ENCODE data around the gene GRIN2A.

The GRIN2A gene

GRCh38 chr16:10130538-10130937, 51.7 kb downstream of the GRIN2A start:
- no peak for DNase-seq (ENCODE audit: low read depth in 3 of 3)

GRCh38 chr16:10128397-10129258, 53.6 kb downstream of the GRIN2A start:
- no peak for DNase-seq (ENCODE audit: low read depth in 3 of 3)

- no peak for DNase-seq (ENCODE audit: low read depth in 3 of 3)
Observed at GRCh38 chr16:10126686-10127085, 55.5 kb downstream of the GRIN2A start.

GRCh38 chr16:10123141-10123540, 59.1 kb downstream of the GRIN2A start:
- DNase-seq (ENCODE audit: low read depth in 3 of 3): no peak

GRCh38 chr16:10122546-10122945, 59.7 kb downstream of the GRIN2A start:
- DNase-seq (ENCODE audit: low read depth in 3 of 3): no peak

GRCh38 chr16:10121897-10122425, 60.3 kb downstream of the GRIN2A start:
- DNase-seq (ENCODE audit: low read depth in 3 of 3): no peak

GRCh38 chr16:10121491-10121890, 60.7 kb downstream of the GRIN2A start:
- no peak for DNase-seq (ENCODE audit: low read depth in 3 of 3)

GRCh38 chr16:10120953-10121352, 61.3 kb downstream of the GRIN2A start:
- DNase-seq (ENCODE audit: low read depth in 3 of 3): no peak

- no peak for DNase-seq (ENCODE audit: low read depth in 3 of 3)
Observed at GRCh38 chr16:10114409-10114808, 67.8 kb downstream of the GRIN2A start.

GRCh38 chr16:10113248-10113647, 69.0 kb downstream of the GRIN2A start:
- no peak for DNase-seq (ENCODE audit: low read depth in 3 of 3)

- DNase-seq (ENCODE audit: low read depth in 3 of 3): no peak
Observed at GRCh38 chr16:10112021-10112420, 70.2 kb downstream of the GRIN2A start.

- no peak for DNase-seq (ENCODE audit: low read depth in 3 of 3)
Observed at GRCh38 chr16:10111156-10111761, 71.0 kb downstream of the GRIN2A start.

- DNase-seq (ENCODE audit: low read depth in 3 of 3): no peak
Observed at GRCh38 chr16:10110552-10110951, 71.7 kb downstream of the GRIN2A start.

- no peak for DNase-seq (ENCODE audit: low read depth in 3 of 3)
Observed at GRCh38 chr16:10107081-10107480, 75.1 kb downstream of the GRIN2A start.

GRCh38 chr16:10103700-10104099, 78.5 kb downstream of the GRIN2A start:
- DNase-seq (ENCODE audit: low read depth in 3 of 3): no peak

GRCh38 chr16:10103118-10103517, 79.1 kb downstream of the GRIN2A start:
- no peak for DNase-seq (ENCODE audit: low read depth in 3 of 3)

GRCh38 chr16:10100829-10101228, 81.4 kb downstream of the GRIN2A start:
- DNase-seq (ENCODE audit: low read depth in 3 of 3): no peak

- DNase-seq (ENCODE audit: low read depth in 3 of 3): no peak
Observed at GRCh38 chr16:10098991-10099390, 83.2 kb downstream of the GRIN2A start.

- DNase-seq (ENCODE audit: low read depth in 3 of 3): no peak
Observed at GRCh38 chr16:10097271-10097670, 85.0 kb downstream of the GRIN2A start.

- no peak for DNase-seq (ENCODE audit: low read depth in 3 of 3)
Observed at GRCh38 chr16:10093576-10093975, 88.7 kb downstream of the GRIN2A start.

GRCh38 chr16:10090816-10091215, 91.4 kb downstream of the GRIN2A start:
- DNase-seq (ENCODE audit: low read depth in 3 of 3): no peak

- DNase-seq (ENCODE audit: low read depth in 3 of 3): no peak
Observed at GRCh38 chr16:10088380-10088793, 93.8 kb downstream of the GRIN2A start.

- DNase-seq (ENCODE audit: low read depth in 3 of 3): no peak
Observed at GRCh38 chr16:10087151-10087550, 95.1 kb downstream of the GRIN2A start.
